T-helper 1 cell (primary cell): ENCODE results near the gene RAD51B.

Experiments used
- DNase-seq, 5 donors: peaks; one replicate each; pipeline ENCODE4 v3.0.0-alpha.2; 2012 to 2020

RAD51B gene

DNA sequence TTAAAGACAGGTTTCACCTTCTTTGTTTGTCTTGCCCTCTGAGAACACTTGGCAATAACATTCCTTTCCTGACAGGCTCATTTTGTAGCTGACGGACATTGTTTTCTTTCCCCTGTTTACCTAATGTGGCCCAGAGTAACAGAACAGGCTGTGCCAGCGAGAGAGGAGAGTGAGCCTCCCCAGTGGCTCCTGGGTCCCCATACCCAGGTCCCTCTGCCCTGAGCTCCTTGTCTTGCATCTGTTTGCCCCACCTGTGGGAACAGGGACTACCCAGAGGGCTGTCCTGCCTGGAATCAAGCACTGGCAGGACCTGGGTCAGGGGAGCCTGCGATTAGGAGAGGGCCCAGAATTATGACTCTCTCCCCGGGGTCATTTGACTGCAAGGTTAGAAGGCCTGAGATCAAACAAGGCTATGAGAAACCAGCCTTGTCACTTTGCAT, 750.4 kb downstream of the RAD51B start:
- no peak for DNase-seq

DNA sequence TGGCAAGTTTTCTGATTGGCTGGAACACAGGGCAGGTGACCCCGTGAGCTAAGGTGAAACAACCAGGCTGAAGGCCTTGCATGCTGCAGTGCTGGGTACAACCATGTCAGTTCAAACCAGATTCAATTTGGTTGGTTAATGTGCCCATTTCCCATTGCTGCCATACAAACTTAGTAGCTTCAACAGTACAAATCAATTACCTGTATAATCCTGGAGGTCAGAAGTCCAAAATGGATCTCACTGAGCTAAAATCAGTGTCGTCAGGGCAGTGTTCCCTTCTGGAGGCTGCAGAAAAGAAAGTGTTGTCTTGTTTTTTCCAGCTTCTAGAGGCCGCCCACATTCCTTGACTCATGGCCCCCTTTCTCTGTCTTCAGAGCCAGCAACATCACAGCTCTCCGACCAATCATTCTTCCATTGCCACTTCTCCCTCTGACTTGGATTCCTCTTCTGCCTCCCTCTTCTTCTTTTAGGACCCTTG, 751.6 kb downstream of the RAD51B start:
- DNase-seq = no peak

DNA sequence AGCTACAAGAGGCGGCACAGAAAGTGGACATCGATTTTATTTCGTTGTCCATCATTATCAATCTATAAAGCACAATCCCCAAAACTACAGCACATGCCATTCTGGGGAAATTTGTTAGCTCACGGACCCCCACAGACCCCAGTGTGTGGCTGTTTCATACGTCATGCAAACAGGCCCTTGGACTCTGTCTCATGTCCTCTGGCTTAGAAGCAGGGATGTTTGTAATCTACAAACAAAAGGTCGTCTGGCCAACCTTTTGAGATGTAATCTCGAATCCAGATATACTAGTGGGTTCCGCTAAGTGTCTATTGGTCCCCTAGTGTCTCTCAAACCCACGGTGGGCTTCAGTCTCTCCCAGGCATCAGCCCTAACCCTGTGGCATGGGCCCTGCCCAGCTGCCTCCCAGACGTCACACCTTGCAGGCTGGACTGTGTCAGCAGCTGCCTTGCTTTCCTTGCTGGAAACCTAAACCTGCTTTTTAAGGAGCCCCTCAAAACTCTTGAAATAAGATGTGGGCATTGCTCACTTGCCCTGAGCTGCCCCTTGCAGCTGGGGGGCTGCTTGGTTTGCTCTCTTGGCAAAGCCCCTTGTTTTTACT, 752.4 kb downstream of the RAD51B start:
- no peak for DNase-seq

DNA sequence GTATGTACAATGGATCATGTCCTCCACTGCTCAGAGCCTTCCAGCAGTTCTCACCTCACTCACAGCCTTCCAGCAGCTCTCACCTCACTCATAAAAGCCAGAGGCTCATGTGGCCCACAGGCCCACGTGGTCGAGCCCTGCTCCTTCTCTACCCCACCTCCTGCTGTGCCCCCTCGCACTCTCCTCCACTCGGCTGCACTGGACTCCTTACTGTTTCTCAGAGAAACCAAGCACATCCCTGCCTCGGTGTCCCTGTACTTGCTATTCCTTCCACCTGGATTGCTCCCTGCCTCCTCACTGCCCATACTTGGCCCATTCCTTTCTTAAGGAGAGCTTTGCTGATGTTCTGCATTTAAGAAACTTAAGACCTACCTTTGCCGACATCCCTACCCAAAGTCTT, 753.5 kb downstream of the RAD51B start:
- no peak for DNase-seq

DNA sequence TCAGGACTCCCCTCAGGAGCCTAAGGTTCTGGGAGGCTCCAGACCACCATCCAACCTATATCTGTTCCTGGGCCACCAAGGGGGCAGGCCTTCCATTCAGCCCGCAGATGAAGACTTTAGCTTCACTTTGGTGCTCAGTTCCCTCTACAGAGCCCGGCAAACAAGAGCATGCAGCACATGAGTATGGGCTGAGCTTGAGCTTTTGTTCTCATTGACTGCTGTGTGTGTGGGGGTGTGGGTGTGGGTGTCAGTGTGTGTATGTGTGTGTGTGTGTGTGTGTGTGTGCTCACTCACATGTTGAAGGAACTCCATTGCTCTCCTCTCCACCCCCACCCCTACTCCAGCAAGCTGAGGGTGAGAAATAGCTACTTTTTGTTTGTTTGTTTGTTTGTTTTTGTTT, 754.1 kb downstream of the RAD51B start:
- DNase-seq = no peak

DNA sequence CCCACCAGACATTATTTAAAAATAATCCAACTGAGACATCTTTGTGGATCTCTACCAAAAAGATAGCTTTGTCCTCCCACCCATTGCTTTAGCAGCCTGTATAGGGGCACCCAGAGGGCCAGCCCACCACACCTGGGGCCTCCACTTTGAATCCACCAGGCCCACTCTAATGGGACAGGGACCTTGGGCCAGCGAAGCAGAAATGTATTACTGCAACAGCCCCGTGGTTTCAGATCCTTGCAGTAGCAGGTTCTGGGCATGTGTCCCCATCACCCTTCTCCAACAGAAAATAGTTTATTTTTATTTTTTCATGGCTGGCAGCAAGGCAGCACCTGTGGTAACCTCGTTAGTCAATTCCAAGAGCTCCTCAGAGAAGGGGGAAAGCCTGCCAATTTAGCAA, 754.9 kb downstream of the RAD51B start:
- DNase-seq = no peak

DNA sequence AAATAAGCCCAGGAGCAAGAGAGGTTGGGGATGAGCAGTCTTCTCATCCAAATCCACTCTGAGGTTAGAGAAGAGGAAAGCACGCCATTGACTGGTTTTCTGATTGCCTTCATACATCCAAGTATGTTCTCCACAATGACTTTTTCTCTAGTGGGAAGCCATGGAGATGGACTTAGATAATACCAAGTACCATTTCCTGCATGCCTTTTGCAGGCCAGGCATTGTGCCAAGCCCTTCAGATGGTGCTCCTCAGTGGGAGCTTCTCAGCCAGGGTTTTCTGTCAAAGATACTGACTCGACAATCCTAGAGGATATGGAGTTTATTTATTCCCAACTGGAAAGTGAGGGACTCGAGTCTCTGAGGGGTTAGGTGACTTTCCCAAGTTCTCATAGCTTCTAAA, 755.3 kb downstream of the RAD51B start:
- no peak for DNase-seq

DNA sequence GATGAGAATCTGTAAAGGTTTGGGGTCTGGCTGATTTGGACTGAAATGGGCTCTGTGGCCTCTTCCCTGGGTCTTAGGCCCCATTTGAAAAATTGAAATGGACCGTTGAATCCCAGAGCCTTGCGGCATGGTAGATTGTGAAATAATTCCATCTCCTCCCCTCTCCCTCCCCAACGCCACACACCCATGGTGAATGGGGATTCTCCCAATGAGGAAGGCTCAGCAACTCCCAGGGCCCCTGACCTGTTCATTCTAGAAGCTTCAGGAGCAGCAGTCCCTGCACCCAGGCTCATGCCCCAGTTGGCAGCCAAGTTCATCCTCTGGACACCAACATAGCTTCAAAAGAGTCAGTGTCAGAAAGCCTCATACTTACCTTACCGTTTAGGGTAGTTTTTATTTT, 755.8 kb downstream of the RAD51B start:
- DNase-seq = no peak

DNA sequence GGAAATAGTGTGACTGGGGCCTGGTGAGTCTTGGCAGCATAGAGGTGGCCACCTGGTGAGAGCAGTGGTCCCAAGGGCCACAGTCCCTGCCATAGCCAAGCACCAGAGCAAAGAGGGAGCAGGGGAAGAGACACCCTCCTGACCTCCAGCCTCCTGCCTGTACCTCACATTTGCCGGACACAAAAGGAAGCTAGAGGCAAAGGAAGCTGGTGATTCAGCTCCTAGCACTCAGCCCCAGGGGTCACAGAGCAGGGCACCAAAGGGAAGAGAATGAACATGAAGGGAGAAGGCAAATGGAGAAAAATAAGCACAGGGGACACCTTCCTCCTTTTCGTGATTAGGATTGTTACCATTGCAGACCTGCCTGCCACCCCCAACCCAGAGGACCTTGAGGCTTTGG, 756.5 kb downstream of the RAD51B start:
- DNase-seq = no peak

DNA sequence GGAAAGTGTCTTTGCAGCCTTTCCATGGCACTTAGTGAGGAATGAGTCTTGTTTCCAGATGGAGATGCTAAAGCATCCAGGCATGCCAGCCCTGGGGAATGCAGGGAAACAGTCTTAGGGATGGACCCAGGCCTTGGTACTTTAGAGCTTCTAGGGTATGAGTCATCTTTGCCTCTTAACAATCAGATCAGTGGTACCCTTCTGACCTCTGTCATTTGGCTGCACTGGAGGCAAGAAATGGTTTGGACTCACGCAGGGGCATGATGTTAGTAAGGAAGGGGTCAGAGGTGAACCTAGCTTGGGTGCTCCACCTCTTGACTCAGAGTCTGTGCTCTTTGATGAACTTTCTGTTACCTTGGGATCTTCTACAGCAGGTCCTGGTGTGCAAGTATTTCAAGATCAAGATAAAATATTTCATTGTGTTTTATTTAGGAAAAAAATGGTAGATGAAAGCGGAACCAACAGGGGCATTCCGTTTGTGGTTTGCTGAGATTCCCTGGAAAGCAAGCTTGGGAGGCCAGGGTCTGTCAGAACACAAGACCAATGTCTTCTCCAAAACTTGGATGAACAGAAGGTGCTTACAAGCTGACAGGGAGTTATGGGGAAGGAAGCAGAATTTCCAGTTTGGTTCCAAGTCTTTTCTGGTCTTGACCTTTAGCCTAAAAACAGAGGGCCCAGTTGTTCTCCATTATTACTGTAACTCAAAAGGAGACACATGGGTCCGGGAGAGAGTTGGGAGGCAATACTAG, 757.1 kb downstream of the RAD51B start:
- no peak for DNase-seq

DNA sequence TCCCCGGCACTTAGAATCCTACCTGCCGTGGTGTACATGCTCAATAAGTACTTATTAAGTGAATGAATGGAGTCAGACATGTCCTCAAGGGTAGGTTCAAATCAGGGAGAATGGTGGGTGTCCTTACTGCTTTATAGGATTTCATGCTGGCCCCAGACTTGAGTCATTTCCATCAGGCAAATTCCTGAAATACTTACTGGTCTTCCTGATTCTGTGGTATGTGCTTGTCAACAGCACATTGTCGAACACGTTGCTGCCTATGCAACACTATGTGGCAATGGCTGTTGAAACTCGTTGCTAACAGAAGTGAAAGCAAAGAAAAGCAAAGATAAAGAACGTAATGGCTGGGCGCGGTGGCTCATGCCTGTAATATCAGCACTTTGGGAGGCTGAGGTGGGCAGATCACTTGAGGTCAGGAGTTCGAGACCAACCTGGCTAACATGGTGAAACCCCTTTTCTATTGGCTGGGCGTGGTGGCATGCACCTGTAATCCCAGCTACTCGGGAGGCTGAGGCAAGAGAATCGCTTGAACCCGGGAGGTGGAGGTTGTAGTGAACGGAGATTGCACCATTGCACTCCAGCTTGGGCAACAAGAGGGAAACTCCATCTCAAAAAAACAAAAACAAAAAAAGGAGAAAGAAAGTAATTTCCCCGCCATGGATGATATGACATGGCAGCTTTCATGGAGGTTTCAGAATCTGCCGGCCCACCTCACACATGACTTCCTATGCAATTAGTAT, 758.4 kb downstream of the RAD51B start:
- no peak for DNase-seq

DNA sequence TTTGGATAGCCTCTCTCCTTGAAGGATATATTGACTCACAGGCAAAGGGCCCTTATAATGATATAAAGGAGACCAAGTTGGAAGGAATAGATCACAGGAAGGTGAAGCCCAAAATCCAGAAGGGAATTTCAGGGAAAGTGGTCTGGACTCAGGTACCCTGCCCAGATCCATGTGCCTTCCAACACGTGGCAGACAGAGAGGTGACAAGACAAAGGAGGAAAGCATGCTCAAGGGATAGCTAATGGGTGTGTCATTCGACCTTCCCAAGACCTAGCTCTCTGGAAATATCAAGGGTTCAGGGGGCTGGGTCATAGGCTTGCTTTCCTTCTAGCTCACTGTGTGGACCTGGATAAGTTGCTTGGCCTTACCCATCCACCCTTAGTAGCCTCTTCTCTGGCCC, 759.0 kb downstream of the RAD51B start:
- no peak for DNase-seq

DNA sequence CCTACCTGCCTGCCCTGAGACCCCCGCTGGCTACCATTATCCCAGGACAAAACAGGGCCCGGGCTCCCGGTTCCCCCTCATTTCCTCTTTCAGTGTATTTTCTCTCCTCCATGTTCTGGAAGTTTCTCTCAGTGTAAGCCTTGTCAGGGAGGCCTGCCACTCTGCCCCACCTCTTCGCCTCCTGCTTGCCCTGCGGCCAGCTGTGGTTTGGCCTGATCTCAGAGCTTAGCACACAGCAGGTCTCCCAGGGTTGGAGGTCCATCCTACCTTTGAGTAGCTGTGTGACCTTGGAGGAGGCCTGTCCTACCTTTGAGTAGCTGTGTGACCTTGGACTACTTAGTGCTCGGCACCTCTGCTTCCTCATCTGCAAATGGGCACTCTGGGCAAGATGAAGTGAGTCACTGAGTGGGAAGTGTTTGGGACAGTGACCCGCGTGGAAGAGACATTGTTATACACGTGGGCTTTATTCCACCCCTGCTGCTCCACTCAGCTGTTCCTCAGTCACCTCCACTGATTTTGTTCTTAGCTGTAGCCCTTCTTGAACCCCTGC, 760.6 kb downstream of the RAD51B start:
- no peak for DNase-seq

DNA sequence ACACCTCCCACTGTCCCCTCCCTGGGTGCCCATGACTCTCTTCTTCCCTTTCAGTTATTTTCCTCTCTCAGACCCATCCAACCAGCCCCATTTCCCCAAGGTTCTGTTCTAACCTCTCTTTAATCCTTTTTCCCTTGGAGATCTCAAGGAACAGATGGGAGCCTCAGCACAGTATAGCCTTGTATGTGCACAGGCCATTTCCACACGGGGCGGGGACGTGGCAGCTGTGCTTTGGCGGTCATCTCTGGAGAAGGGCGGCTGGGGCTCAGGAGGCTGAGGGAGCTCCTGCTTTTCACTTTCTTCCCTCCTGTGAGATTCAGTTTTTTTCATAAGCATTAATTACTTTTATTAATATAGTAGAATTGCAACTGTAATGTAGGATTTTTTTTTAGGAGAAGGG, 761.1 kb downstream of the RAD51B start:
- DNase-seq = no peak

DNA sequence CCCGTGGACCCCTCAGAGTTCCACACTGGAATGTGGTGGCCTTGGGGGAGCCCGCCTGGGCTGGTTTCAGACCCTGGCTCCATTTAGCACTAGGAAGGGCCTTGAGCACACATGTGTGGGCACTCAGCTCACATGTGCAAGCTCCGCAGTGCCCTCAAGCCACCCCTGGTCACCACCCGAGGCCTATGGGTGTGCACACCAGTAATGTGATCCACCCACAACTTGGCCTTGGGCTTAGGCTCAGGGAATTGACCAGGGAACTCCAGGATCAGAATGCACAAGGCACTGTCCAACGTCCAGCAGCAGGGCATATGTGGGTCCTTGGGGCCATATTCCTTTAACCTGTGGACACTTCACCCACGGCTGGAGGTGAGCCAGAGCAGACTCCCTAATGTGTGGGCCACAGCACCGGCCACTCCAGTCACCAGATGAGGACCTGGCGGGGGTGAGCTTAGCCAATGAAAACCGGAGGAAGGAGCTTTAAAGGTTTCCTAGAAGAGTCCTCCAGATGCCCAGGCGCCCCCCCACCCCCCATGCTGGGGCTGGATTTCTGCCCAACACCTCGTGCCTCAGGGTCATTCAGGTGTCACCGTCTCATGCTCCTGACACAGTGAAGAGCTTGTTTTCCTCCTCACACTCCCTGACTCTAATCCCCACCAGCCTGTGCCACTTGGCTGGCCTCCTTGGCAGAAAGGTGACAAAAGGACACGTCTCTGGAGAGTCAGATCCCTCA, 764.1 kb downstream of the RAD51B start:
- DNase-seq = no peak

DNA sequence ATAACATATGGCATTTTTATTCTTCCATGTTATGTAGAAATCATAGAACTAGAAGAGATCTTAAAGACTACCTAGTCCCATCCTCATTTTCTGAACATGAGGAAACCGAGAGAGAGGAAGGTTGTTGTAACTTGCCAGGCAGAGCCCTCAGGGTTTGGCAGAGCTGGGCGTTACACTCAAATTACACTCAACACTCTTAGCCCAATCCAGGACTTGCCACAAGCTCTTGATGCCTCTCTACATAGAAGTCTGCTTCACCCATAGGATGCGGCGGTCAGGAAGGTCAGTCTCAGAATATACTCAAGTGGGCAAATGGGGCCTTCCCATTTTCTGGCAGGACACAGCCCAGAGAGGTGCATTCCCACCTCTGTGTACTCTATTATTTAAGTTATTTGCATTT, 765.2 kb downstream of the RAD51B start:
- DNase-seq = no peak

DNA sequence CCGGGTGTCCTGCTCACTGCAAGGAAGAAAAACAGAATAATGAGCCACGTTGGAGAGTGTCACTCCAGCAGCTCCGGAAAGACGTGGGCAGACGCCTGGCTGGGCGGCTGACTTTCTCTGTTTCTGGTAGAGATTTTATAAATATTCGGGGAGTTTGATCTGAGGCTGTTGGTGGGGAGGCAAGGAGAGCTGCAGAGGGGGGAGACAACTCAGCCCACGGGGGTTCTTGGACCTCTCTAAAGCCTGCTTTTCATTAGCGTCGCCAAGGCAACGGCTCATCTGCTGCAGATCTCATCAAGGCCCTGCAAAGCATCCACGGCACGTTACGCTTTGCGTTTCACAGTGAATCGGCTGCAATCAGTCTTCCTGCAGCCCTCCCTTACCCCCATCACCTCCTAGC, 766.1 kb downstream of the RAD51B start:
- no peak for DNase-seq

DNA sequence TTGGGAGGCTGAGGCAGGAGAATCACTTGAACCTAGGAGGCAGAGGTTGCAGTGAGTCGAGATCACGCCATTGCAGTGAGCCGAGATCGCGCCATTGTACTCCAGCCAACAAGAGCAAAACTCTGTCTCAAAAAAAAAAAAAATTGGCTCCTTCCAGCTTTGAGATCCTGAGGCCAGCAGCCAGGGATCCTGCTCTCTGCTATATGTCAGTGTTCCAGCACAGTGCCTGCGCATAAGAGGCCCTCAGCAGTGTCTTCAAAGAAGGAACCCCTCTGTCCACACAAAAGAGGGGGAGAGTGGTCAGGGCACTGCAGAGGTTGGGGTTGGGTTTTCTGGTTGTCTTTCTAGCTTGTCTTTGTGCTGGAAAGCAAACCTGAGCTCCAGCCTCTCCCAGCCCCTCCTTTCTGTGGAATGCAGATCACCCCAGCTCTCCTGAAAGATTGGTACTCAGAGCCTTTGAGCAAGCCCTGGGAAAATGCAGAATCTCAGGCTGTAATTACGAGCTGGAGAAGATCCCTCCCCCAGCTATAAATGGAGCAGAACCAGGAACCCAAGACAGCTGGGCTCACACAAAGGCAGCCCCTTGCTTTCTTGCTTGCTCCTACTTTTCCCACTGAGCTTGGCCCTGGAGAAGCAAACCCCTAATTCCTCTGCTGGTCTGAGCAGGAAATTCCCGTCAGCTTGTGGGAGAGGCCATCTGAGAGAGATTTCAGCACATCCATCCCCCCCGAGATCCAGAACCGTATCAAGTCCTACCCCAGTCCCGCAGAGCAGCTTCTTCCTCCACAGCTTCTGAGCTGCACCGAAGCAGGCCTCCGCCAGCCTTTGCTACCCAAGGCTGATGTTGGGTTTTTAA, 767.5 kb downstream of the RAD51B start:
- no peak for DNase-seq

DNA sequence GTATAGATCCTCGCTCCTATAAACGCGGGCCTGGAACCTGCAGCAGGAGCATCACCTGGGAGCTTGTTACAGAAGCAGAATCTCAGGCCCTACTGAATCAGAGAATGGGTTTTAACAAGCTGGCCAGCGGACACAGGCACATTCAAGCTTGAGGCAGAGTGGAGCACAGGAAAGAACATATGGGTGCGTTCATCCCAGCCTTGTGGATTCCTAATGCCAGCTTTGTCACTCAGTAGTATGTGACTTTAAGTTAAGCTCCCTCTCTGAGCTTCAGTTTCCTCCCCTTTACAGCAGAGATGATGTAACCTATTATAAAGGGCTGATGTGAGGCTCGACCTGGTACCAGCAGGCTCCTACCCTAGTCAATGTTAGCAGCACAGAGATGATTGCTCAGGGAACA, 768.4 kb downstream of the RAD51B start:
- no peak for DNase-seq

DNA sequence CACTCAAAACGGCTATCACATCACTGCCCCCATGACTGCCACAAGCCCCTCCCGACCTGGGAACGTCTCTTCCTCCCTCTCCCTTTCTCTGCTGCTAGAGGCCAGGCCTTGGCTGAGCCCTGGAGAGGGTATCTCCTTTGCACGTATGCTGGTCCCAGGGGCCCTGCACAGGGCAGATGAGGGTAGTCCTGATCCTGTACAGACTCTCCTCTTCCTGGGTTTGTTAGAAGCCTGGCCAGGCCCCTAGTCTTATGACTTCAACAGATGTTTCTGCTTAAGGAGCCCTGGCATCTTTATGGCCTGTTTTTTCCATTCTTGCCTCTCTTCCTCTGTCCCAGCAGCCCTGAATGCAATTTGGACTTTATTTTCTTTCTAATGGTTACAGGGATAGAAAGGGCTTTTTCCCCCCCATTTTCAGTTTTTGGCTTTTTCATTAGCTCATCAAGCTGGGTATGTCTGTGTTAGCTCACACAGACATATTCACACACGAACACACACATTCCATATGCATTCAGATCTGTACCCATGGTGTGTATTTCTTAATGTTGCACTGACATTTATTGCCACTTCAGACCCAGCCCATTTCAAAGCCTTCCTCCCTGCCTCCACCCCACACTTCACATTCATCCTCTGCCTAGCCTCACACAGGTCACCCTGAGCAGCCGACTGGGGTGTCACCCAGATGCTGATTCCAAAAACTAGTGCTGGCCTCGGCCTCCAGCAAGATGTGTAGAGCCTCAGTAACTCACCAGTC, 770.0 kb downstream of the RAD51B start:
- no peak for DNase-seq

DNA sequence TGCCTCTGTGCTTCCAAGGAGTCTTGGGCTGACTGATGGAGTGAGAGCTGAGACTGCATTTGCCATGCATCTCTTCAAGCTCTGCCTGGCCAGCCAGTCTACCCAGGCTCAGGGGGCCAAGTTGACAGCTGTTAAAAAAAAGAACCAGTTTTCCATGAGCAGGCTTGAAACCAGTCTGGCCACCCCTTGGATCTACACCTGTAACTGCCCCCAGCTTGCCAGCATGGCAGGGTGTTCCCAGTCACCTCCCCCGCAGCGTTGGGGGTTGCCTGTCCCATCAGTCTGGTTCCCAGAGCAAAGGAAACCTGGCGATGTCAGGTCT, 770.6 kb downstream of the RAD51B start:
- no peak for DNase-seq
